OCI-LY7 (cell line): ENCODE data around the gene SAT1.

Source experiments
- EZH2phosphoT487 ChIP-seq: fragments of 200-600 bp; sonication (generic); IDR thresholded peaks from 2 replicates; pipeline ENCODE4 v1.6.1; 2018; ENCODE audit warnings: low read depth, borderline replicate concordance, mild to moderate bottlenecking, mixed run types, antibody characterized with exemption, low read length, moderate library complexity, mixed read lengths
- TF ChIP-seq, protein P1 (sequence below): fragments of 200-600 bp; sonication (generic); conservative IDR thresholded peaks from 2 replicates; pipeline ENCODE4 v1.5.1; 2014; ENCODE audit warnings: mild to moderate bottlenecking, antibody characterized with exemption, low read length, moderate library complexity, mixed read lengths

DNA sequence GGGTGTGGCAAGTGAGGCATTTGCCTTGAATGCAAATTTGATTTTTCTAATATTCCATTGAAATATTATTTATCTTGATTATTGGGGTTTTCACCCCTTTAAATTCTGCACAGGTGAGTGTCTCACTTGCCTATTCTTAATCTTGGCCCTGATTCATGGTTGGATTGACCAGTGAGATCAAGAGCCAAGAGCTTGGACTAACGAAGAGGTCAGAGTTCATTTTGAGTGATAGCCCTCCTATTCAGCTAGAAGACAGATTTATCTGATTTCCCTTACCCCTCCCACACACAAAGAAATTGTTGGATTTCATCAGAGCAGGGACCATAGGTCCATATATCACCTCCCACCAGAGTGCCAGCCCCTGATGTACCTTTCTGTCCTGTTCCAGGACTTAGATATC is 28.3 kb upstream of the SAT1 start:
- TF ChIP-seq, protein P1, sequence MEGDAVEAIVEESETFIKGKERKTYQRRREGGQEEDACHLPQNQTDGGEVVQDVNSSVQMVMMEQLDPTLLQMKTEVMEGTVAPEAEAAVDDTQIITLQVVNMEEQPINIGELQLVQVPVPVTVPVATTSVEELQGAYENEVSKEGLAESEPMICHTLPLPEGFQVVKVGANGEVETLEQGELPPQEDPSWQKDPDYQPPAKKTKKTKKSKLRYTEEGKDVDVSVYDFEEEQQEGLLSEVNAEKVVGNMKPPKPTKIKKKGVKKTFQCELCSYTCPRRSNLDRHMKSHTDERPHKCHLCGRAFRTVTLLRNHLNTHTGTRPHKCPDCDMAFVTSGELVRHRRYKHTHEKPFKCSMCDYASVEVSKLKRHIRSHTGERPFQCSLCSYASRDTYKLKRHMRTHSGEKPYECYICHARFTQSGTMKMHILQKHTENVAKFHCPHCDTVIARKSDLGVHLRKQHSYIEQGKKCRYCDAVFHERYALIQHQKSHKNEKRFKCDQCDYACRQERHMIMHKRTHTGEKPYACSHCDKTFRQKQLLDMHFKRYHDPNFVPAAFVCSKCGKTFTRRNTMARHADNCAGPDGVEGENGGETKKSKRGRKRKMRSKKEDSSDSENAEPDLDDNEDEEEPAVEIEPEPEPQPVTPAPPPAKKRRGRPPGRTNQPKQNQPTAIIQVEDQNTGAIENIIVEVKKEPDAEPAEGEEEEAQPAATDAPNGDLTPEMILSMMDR, result no peak
- TF ChIP-seq EZH2phosphoT487, result no peak
